A549 (cell line): ENCODE data around the gene TRMT44. TPM values are rescaled to one million over a fixed set of nuclear protein-coding genes. Genes with fewer than 3 reads are reported as not detected.

ENCODE experiments used
- ATAC-seq, 2 experiments: fragments of 200-7000 bp in 1 of 2; fragments of >200 bp in 1 of 2; cut with Nextera tagmentation in 1 of 2; cut with Tn5 transposase in 1 of 2; 3 replicates each; pipeline versions ENCODE4 v1.8.0 to v1.9.1; 2018 to 2020; ENCODE audit warnings: mild to moderate bottlenecking in 1 of 2, moderate library complexity in 1 of 2
- CTCF ChIA-PET: fragments of 300-600 bp; sonication (Branson Sonifier 250); formaldehyde crosslinking; extraction: SDS; loops from one replicate; lab custom pipeline; 2021; ENCODE audit warnings: antibody characterized with exemption, inconsistent platforms; lab: Yijun Ruan, JAX
- POLR2A ChIA-PET: fragments of 350-600 bp; formaldehyde crosslinking; extraction: SDS; loops from one replicate; lab custom pipeline; 2021; ENCODE audit warnings: antibody characterized with exemption, inconsistent platforms; lab: Yijun Ruan, JAX
- DNase-seq, 2 experiments: peaks; one replicate each; pipeline versions ENCODE4 v3.0.0 to v3.0.0-alpha.2; 2011 to 2016; ENCODE audit warnings: low read depth in 1 of 2, low spot score in 1 of 2
- FAIRE-seq: peaks from 2 replicates; lab custom pipeline; 2011; peaks lifted over from hg19 to GRCh38; lab: Jason Lieb, UNC
- H3K27ac ChIP-seq, 2 experiments: fragments of >200 bp; sonication (Bioruptor Twin); formaldehyde crosslinking; 3 replicates each; pipeline ENCODE4 v1.5.1; 2016 to 2017
- H3K4me1 ChIP-seq: fragments of >200 bp; sonication (Bioruptor Twin); formaldehyde crosslinking; 3 replicates; pipeline ENCODE4 v1.6.1; 2016
- H3K4me2 ChIP-seq: fragments of >200 bp; sonication (Bioruptor Twin); formaldehyde crosslinking; 3 replicates; pipeline ENCODE4 v1.6.1; 2016
- H3K4me3 ChIP-seq: fragments of >200 bp; sonication (Bioruptor Twin); formaldehyde crosslinking; 3 replicates; pipeline ENCODE4 v1.5.1; 2016
- H3K9me3 ChIP-seq: fragments of >200 bp; sonication (Bioruptor Twin); formaldehyde crosslinking; 3 replicates; pipeline ENCODE4 v1.6.1; 2016
- ATOH8 ChIP-seq: fragments of 250-450 bp; sonication (Bioruptor Pico); IDR thresholded peaks from 2 replicates; pipeline ENCODE4 v1.5.0; 2020; ENCODE audit warnings: low read depth, mild to moderate bottlenecking, moderate library complexity
- CEBPB ChIP-seq, 2 experiments: fragments of >200 bp in 1 of 2; sonication (Bioruptor Twin) in 1 of 2; formaldehyde crosslinking in 1 of 2; IDR thresholded peaks; 2 replicates each; pipeline ENCODE4 v1.6.1; 2012 to 2016
- CHD2 ChIP-seq: fragments of 150-350 bp; IDR thresholded peaks from 2 replicates; pipeline ENCODE4 v1.6.1; 2014; ENCODE audit warnings: low read length; ENCODE audit not compliant: partially characterized antibody
- CTCF ChIP-seq: fragments of >200 bp; sonication (Bioruptor Twin); formaldehyde crosslinking; IDR thresholded peaks from 3 replicates; pipeline ENCODE4 v1.5.1; 2016
- HOXB13 ChIP-seq: fragments of 250-450 bp; sonication (Bioruptor Pico); IDR thresholded peaks from 2 replicates; pipeline ENCODE4 v1.5.0; 2020; ENCODE audit warnings: low read depth, mild to moderate bottlenecking, moderate library complexity
- JUNB ChIP-seq: fragments of >200 bp; sonication (Bioruptor Twin); formaldehyde crosslinking; IDR thresholded peaks from 2 replicates; pipeline ENCODE4 v1.6.1; 2016
- NFE2L2 ChIP-seq: fragments of 150-350 bp; conservative IDR thresholded peaks from 2 replicates; pipeline ENCODE4 v1.6.1; 2014; ENCODE audit warnings: low read length
- NPAS2 ChIP-seq: fragments of 250-450 bp; sonication (Bioruptor Pico); IDR thresholded peaks from 2 replicates; pipeline ENCODE4 v1.8.0; 2022; ENCODE audit warnings: mild to moderate bottlenecking, moderate library complexity, borderline replicate concordance
- PBX3 ChIP-seq: IDR thresholded peaks from 2 replicates; pipeline ENCODE4 v1.6.1; 2012
- POLR2A ChIP-seq: IDR thresholded peaks from 2 replicates; pipeline ENCODE4 v1.6.1; 2012; ENCODE audit warnings: mild to moderate bottlenecking, low read length
- RAD21 ChIP-seq, 2 experiments: fragments of >200 bp in 1 of 2; sonication (Bioruptor Twin) in 1 of 2; formaldehyde crosslinking in 1 of 2; IDR thresholded peaks in 1 of 2; conservative IDR thresholded peaks in 1 of 2; 2 replicates in 1 of 2; 3 replicates in 1 of 2; pipeline ENCODE4 v1.6.1; 2012 to 2018; ENCODE audit warnings: inconsistent platforms in 1 of 2
- REST ChIP-seq: fragments of 200-600 bp; sonication (generic); IDR thresholded peaks from 2 replicates; pipeline ENCODE4 v1.6.1; 2016; ENCODE audit warnings: antibody characterized with exemption, mild to moderate bottlenecking, moderate library complexity
- SREBF2 ChIP-seq: fragments of 450-650 bp; IDR thresholded peaks from 2 replicates; pipeline ENCODE4 v1.6.1; 2014; ENCODE audit warnings: mild to moderate bottlenecking, moderate library complexity
- USF2 ChIP-seq: fragments of 450-650 bp; IDR thresholded peaks from 2 replicates; pipeline ENCODE4 v1.6.1; 2014; ENCODE audit warnings: antibody characterized with exemption
- ZC3H11A ChIP-seq: fragments of 450-650 bp; IDR thresholded peaks from 2 replicates; pipeline ENCODE4 v1.6.1; 2014; ENCODE audit warnings: antibody characterized with exemption, mild to moderate bottlenecking
- WGBS: methylation state at CpG from one replicate; pipeline ENCODE4 v1.1.6; 2017; ENCODE audit errors: missing lambda C conversion rate; 5-methylcytosine and 5-hydroxymethylcytosine counted together
- polyA plus RNA-seq, 4 experiments: library from polyadenylated mRNA; depleted of rRNA in 3 of 4; stranded (reverse); fragments of >200 nt; fragmentation: RNase III in 1 of 4; extraction: RNeasy Plus Mini Kit Qiagen cat#74134 plus additional on column Dnase treatment in 1 of 4; gene quantifications; 2 replicates in 3 of 4; 3 replicates in 1 of 4; pipeline ENCODE4 v1.2.3, GENCODE V29; 2011 to 2017
- TF ChIP-seq, protein P1 (sequence below): IDR thresholded peaks from 2 replicates; pipeline ENCODE4 v1.6.1; 2012; ENCODE audit warnings: low read depth, borderline replicate concordance
- TF ChIP-seq, protein P2 (sequence below): fragments of 250-450 bp; sonication (Bioruptor Pico); IDR thresholded peaks from 2 replicates; pipeline ENCODE4 v1.5.0; 2021; ENCODE audit warnings: mild to moderate bottlenecking, moderate library complexity, borderline replicate concordance

The TRMT44 gene
- polyA plus RNA-seq, 2 of the 4 experiments (the other 2 are of a cell fraction): 5.0 to 7.0 TPM

GRCh38 chr4:8464381-8464780 is 23.8 kb downstream of the TRMT44 start:
- no peak for DNase-seq
- 0 out of 3 replicates have a peak, but pooled peaks cover 3% of the 10 kb centered on the region for H3K4me1 ChIP-seq
- TF ChIP-seq NFE2L2 (no peak), CTCF (no peak), ATOH8 (CRISPR knock-in tag) (no peak)
- TF ChIP-seq, protein P1, sequence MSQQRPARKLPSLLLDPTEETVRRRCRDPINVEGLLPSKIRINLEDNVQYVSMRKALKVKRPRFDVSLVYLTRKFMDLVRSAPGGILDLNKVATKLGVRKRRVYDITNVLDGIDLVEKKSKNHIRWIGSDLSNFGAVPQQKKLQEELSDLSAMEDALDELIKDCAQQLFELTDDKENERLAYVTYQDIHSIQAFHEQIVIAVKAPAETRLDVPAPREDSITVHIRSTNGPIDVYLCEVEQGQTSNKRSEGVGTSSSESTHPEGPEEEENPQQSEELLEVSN: no peak
- TF ChIP-seq, protein P2, sequence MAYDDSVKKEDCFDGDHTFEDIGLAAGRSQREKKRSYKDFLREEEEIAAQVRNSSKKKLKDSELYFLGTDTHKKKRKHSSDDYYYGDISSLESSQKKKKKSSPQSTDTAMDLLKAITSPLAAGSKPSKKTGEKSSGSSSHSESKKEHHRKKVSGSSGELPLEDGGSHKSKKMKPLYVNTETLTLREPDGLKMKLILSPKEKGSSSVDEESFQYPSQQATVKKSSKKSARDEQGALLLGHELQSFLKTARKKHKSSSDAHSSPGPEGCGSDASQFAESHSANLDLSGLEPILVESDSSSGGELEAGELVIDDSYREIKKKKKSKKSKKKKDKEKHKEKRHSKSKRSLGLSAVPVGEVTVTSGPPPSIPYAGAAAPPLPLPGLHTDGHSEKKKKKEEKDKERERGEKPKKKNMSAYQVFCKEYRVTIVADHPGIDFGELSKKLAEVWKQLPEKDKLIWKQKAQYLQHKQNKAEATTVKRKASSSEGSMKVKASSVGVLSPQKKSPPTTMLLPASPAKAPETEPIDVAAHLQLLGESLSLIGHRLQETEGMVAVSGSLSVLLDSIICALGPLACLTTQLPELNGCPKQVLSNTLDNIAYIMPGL (CRISPR knock-in tag): no peak
- TF ChIP-seq, all 56 proteins: peak for 0
- WGBS: 95% methylated on average over 14 of the region's 14 CpGs
- CTCF ChIA-PET: interaction anchor here (0.6 to 1.3 kb wide), 3 partner anchors 13 to 23 kb away, joined by 3 read pairs; no protein-coding TSS in a partner anchor
- H3K9me3 ChIP-seq: no peaks in the 10 kb centered on the region
- POLR2A ChIA-PET: interaction anchor here (0.6 kb wide), 1 partner anchor 97 kb away, joined by 6 read pairs; no protein-coding TSS in a partner anchor
- no peak overlapping the region for H3K27ac ChIP-seq
- H3K4me2 ChIP-seq: no peak overlapping the region
- FAIRE-seq (no peak), ATAC-seq (no peak)
- no peak overlapping the region for H3K4me3 ChIP-seq

- H3K4me2 ChIP-seq: no peak overlapping the region
- TF ChIP-seq RAD21 (conservative IDR thresholded peaks at IDR 0.05 in 1 of 2, IDR thresholded peaks at IDR 0.05 in 1 of 2) (no peak), JUNB (no peak)
- TF ChIP-seq, all 56 proteins: peak for 0
- no peak for ATAC-seq
- CTCF ChIA-PET: interaction anchor here (0.9 to 4.8 kb wide), 3 partner anchors 14 to 141 kb away, joined by 3 to 39 read pairs (median 7); no protein-coding TSS in a partner anchor
- 91% methylated on average over 19 of the region's 31 CpGs for WGBS
- H3K4me3 ChIP-seq: no peak overlapping the region
- no peak overlapping the region for H3K27ac ChIP-seq
- no peaks in the 10 kb centered on the region for H3K9me3 ChIP-seq
- POLR2A ChIA-PET: no interaction called here
- no peaks in the 10 kb centered on the region for H3K4me1 ChIP-seq
- DNase-seq: no peak
- no peak for FAIRE-seq
Measured at GRCh38 chr4:8465615-8466611, 25.3 kb downstream of the TRMT44 start.

DNA sequence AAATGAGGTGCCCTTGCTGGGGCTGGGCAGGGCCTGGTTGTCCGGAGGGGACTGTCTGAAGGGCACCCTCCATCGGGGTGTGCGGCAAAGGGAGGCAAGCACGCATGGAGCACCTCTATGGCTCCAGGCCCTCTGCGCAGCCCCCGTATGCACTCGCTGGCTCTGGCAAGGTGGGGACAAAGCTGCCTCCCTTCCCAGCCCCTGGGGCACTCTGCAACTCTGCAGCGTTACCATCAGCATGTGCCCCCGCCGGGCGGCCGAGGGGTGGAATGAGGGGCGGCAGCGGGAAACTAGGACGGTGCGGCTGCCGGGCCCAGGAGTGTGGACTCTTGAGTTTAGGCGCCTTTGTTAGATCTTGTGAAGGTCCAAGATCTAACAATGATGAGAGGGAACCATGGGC is 26.4 kb downstream of the TRMT44 start:
- H3K4me2 ChIP-seq: no peak overlapping the region
- no peak overlapping the region for H3K27ac ChIP-seq
- H3K4me1 ChIP-seq: no peaks in the 10 kb centered on the region
- no peak for ATAC-seq
- no peak for DNase-seq
- POLR2A ChIA-PET: no interaction called here
- WGBS: 94% methylated on average over 10 of the region's 18 CpGs
- no peaks in the 10 kb centered on the region for H3K9me3 ChIP-seq
- no peak overlapping the region for H3K4me3 ChIP-seq
- CTCF ChIA-PET: interaction anchor here (1.9 to 4.8 kb wide), 6 partner anchors 15 to 450 kb away, joined by 7 to 39 read pairs (median 20); partner anchors contain the start of gene CPZ
- no peak for FAIRE-seq
- TF ChIP-seq USF2: no peak
- no peak for TF ChIP-seq HOXB13 (CRISPR knock-in tag)
- TF ChIP-seq CEBPB (IDR thresholded peaks at IDR 0.05): no peak
- TF ChIP-seq REST: no peak
- no peak for TF ChIP-seq ZC3H11A
- no peak for TF ChIP-seq CHD2
- no peak for TF ChIP-seq POLR2A
- TF ChIP-seq PBX3: no peak
- TF ChIP-seq SREBF2: no peak
- TF ChIP-seq NPAS2: no peak
